ENCODE results near the gene ANKRD28.

DNA sequence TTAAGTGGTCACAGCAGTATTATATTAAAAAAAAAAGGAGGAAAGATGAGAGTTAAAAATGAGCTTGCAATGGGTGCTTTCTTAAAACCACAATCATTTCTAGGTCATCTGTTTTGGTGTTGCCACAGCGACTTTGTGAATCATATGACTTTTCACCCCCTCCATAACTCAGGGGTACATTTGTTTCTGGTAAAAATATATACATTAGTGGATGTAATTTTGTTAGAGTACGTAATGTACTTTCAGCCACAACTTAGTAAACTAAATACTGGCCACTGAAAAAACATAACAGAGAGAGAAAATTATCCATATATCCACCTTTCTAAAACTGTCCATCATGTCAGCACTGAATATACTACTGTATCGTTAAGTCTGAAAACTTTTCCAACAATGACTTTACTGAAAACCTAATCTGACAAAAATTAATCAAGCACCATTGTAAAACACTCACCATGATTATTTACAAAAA lies 3.4 kb downstream of the ANKRD28 start:
- no peak for TF ChIP-seq EP300 (IDR thresholded peaks at IDR 0.05; ENCODE audit: low read depth)
- TF ChIP-seq, protein P1, sequence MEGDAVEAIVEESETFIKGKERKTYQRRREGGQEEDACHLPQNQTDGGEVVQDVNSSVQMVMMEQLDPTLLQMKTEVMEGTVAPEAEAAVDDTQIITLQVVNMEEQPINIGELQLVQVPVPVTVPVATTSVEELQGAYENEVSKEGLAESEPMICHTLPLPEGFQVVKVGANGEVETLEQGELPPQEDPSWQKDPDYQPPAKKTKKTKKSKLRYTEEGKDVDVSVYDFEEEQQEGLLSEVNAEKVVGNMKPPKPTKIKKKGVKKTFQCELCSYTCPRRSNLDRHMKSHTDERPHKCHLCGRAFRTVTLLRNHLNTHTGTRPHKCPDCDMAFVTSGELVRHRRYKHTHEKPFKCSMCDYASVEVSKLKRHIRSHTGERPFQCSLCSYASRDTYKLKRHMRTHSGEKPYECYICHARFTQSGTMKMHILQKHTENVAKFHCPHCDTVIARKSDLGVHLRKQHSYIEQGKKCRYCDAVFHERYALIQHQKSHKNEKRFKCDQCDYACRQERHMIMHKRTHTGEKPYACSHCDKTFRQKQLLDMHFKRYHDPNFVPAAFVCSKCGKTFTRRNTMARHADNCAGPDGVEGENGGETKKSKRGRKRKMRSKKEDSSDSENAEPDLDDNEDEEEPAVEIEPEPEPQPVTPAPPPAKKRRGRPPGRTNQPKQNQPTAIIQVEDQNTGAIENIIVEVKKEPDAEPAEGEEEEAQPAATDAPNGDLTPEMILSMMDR (IDR thresholded peaks at IDR 0.05) = no peak
- TF ChIP-seq POLR2A (IDR thresholded peaks at IDR 0.05) = no peak

Data from transverse colon (tissue), 3 donors.